Parathyroid adenoma (tissue), 2 donors: ENCODE results near the gene MPP3.

Source experiments
- H2AFZ ChIP-seq: fragments of 300-600 bp; sonication (generic); one replicate; pipeline ENCODE4 v1.7.0; 2017; ENCODE audit warnings: antibody characterized with exemption, mild to moderate bottlenecking
- H3K27ac ChIP-seq: fragments of 300-600 bp; sonication (generic); one replicate; pipeline ENCODE4 v1.7.0; 2017
- H3K27me3 ChIP-seq: fragments of 300-600 bp; sonication (generic); one replicate; pipeline ENCODE4 v1.7.0; 2017; ENCODE audit warnings: low read length; ENCODE audit not compliant: control insufficient read depth, insufficient read depth
- H3K36me3 ChIP-seq: fragments of 300-600 bp; sonication (generic); one replicate; pipeline ENCODE4 v1.7.0; 2017; ENCODE audit warnings: low read length; ENCODE audit not compliant: control insufficient read depth, insufficient read depth
- H3K4me1 ChIP-seq: fragments of 300-600 bp; sonication (generic); one replicate; pipeline ENCODE4 v1.7.0; 2017; ENCODE audit warnings: control low read depth
- H3K4me2 ChIP-seq: fragments of 300-600 bp; sonication (generic); one replicate; pipeline ENCODE4 v1.7.0; 2017; ENCODE audit warnings: low read length
- H3K4me3 ChIP-seq: fragments of 300-600 bp; sonication (generic); one replicate; pipeline ENCODE4 v1.7.0; 2017; ENCODE audit warnings: low read depth, low read length
- H3K79me2 ChIP-seq: fragments of 300-600 bp; sonication (generic); one replicate; pipeline ENCODE4 v1.7.0; 2017; ENCODE audit warnings: control low read depth
- H3K9ac ChIP-seq: fragments of 300-600 bp; sonication (generic); one replicate; pipeline ENCODE4 v1.7.0; 2017; ENCODE audit warnings: mild to moderate bottlenecking
- H3K9me3 ChIP-seq: fragments of 300-600 bp; sonication (generic); one replicate; pipeline ENCODE4 v1.7.0; 2017; ENCODE audit warnings: low read length; ENCODE audit not compliant: control insufficient read depth
- TF ChIP-seq, protein P1 (sequence below): fragments of 300-600 bp; sonication (generic); IDR thresholded peaks from one replicate; pipeline ENCODE4 v1.7.0; 2017; ENCODE audit warnings: antibody characterized with exemption, mild to moderate bottlenecking
- donor health status: primary hyperparathyroidism.

MPP3 gene

DNA sequence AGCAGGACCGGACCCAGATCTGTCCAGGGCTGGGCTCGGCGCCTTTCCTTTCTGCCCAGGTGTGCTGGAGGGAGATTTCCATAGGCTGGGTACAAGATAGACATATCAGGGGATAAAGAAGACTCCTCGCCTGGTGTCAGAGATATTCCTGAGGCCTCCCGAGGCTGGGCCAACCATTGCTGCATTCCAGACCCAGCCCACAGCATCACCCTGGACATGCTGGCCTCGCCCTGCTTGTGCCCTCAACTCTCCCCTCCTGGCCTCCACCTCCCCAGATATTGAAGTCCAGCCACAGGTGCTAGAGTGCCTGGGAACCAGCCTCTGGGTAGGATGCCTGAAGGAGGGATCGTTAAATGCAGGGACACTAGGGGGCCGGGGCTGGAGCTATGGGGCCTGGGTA is 16.2 kb upstream of the MPP3 start:
- TF ChIP-seq, protein P1, sequence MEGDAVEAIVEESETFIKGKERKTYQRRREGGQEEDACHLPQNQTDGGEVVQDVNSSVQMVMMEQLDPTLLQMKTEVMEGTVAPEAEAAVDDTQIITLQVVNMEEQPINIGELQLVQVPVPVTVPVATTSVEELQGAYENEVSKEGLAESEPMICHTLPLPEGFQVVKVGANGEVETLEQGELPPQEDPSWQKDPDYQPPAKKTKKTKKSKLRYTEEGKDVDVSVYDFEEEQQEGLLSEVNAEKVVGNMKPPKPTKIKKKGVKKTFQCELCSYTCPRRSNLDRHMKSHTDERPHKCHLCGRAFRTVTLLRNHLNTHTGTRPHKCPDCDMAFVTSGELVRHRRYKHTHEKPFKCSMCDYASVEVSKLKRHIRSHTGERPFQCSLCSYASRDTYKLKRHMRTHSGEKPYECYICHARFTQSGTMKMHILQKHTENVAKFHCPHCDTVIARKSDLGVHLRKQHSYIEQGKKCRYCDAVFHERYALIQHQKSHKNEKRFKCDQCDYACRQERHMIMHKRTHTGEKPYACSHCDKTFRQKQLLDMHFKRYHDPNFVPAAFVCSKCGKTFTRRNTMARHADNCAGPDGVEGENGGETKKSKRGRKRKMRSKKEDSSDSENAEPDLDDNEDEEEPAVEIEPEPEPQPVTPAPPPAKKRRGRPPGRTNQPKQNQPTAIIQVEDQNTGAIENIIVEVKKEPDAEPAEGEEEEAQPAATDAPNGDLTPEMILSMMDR: no peak
- no peak overlapping the region for H3K9ac ChIP-seq

DNA sequence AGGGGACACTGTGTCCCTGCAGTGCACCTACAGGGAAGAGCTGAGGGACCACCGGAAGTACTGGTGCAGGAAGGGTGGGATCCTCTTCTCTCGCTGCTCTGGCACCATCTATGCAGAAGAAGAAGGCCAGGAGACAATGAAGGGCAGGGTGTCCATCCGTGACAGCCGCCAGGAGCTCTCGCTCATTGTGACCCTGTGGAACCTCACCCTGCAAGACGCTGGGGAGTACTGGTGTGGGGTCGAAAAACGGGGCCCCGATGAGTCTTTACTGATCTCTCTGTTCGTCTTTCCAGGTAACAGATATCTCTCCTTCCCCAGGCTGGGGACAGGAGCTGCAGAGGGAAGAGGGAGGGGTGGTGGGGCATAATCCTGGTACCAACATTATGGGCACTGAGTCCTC is 15.7 kb upstream of the MPP3 start:
- Histone ChIP-seq H3K27ac (no peak overlapping the region), H2AFZ (no peak overlapping the region), H3K79me2 (no peaks in the 10 kb centered on the region), H3K4me1 (no peaks in the 10 kb centered on the region), H3K4me3 (no peak overlapping the region), H3K9ac (no peak overlapping the region), H3K36me3 (no peaks in the 10 kb centered on the region), H3K27me3 (no peaks in the 10 kb centered on the region), H3K9me3 (no peaks in the 10 kb centered on the region), H3K4me2 (no peak overlapping the region)
- TF ChIP-seq, protein P1: no peak

More for the DNA sequence above, 16.2 kb upstream of the MPP3 start:
- Histone ChIP-seq H3K79me2 (no peaks in the 10 kb centered on the region), H3K27ac (no peak overlapping the region), H3K4me3 (no peak overlapping the region), H3K36me3 (no peaks in the 10 kb centered on the region), H2AFZ (no peak overlapping the region), H3K9me3 (no peaks in the 10 kb centered on the region), H3K4me1 (no peaks in the 10 kb centered on the region), H3K27me3 (no peaks in the 10 kb centered on the region), H3K4me2 (no peak overlapping the region)

DNA sequence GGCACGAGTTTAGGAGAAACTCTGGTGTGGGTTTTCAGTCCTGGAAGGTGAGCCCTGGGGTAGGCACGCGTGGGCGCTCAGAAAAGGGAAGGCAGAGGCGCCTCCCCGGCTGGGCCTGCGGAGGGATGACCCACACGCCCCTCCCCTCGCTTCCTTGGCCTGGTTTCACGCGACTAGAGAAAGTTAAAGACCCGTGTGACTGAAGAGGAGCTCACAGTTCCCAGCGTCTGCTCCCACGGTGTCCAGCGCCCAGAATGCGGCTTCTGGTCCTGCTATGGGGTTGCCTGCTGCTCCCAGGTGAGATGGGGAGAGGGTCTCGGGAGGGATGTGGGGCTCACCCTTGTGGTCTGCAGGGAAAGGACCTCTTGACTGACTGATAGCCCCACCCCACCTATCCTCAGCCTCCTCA is 14.0 kb upstream of the MPP3 start, which contains the start of gene CD300LG:
CD300LG (plus strand) TSS at position 214 of the 409 bp plus-strand sequence; CDS start at position 255, 41 bp downstream.
- Histone ChIP-seq H2AFZ (peak within 1 kb of the TSS; percentile 13), H3K9me3 (no peaks in the 10 kb centered on the region), H3K4me1 (no peaks in the 10 kb centered on the region), H3K4me2 (no peak within 1 kb of the TSS), H3K27me3 (no peaks in the 10 kb centered on the region), H3K9ac (no peak within 1 kb of the TSS), H3K36me3 (no peaks in the 10 kb centered on the region), H3K79me2 (no peaks in the 10 kb centered on the region), H3K4me3 (no peak within 1 kb of the TSS), H3K27ac (no peak within 1 kb of the TSS)
- TF ChIP-seq, protein P1: no peak

DNA sequence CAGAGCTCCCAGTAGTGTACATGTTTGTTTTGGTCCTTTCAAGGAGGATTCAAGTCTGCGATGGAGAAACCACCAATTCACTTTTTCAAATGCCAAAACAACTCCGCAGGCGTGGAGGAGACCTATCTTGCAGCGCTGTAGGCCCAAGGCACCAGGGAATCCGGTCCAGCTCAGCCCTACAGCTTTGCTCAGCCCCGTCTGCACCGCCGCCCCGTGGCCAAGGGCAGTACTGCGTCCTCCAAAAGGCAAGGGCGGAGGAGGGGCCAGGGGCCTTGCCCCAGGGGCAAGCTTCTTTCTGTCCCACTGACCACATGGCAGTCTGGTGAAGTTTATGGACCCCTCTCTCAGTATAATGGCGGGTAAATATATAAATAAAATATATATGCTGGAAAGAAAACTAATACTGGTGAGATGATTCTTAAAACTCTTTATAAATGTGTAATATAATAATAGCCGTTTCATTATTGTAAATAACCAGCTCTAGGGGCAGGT is 13.3 kb upstream of the MPP3 start:
- Histone ChIP-seq H2AFZ (peak overlapping the region; percentile 4), H3K36me3 (no peaks in the 10 kb centered on the region), H3K9me3 (no peaks in the 10 kb centered on the region), H3K79me2 (no peaks in the 10 kb centered on the region), H3K9ac (no peak overlapping the region), H3K4me3 (no peak overlapping the region), H3K27me3 (no peaks in the 10 kb centered on the region), H3K4me2 (no peak overlapping the region), H3K27ac (no peak overlapping the region), H3K4me1 (no peaks in the 10 kb centered on the region)
- TF ChIP-seq, protein P1: peak; percentile 99

DNA sequence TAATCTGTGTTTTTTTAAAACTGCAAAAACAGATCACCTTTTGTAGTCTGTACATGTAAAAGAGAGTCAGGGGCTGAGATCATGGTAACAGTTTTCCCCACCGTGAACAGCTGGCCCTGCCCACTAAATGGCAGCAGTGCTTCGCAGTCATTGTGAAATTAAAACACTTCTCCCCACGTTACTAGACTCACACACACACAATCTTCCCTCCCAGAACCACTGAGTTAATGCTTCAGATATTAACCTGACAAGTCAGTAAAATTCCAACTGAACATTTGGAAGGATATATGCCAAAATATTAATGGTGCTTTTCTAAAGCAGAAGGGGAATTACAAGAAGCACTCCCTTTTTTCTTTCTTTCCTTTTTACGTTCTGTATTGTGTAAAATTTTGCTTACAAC is 12.8 kb upstream of the MPP3 start:
- H3K79me2 ChIP-seq: no peaks in the 10 kb centered on the region
- H3K9ac ChIP-seq: no peak overlapping the region
- no peaks in the 10 kb centered on the region for H3K9me3 ChIP-seq
- no peaks in the 10 kb centered on the region for H3K36me3 ChIP-seq
- H3K27me3 ChIP-seq: no peaks in the 10 kb centered on the region
- H3K4me2 ChIP-seq: no peak overlapping the region
- H3K4me3 ChIP-seq: no peak overlapping the region
- no peak overlapping the region for H3K27ac ChIP-seq
- TF ChIP-seq, protein P1: no peak
- peak overlapping the region; percentile 4 for H2AFZ ChIP-seq
- no peaks in the 10 kb centered on the region for H3K4me1 ChIP-seq
